Gastrocnemius medialis (tissue), 4 donors: ENCODE results near the gene MARCHF10. TPM values are rescaled to one million over a fixed set of nuclear protein-coding genes. Genes with fewer than 3 reads are reported as not detected.

Experiments
- ATAC-seq, 2 donors: fragments of 150-250 bp; one replicate each; pipeline ENCODE4 v1.9.1; 2016
- DNase-seq, 2 donors: peaks; one replicate each; pipeline ENCODE4 v3.0.0-alpha.2; 2019
- H3K27ac ChIP-seq, 4 donors: fragments of 200-600 bp; sonication (generic); 1 replicate in 1 of 4; 2 replicates in 3 of 4; pipeline ENCODE4 v1.5.1; 2016 to 2018; ENCODE audit warnings: mild to moderate bottlenecking in 2 of 4, moderate library complexity in 1 of 4
- H3K27me3 ChIP-seq, 3 donors: fragments of 200-600 bp; sonication (generic) in 2 of 3; 1 replicate in 1 of 3; 2 replicates in 2 of 3; pipeline versions ENCODE4 v1.5.1 to v1.6.0; 2016 to 2019; ENCODE audit warnings: mild to moderate bottlenecking in 1 of 3, moderate library complexity in 1 of 3
- H3K36me3 ChIP-seq, 2 donors: fragments of 200-600 bp; sonication (generic) in 1 of 2; one replicate each; pipeline ENCODE4 v1.5.1; 2017 to 2018
- H3K4me1 ChIP-seq, 2 donors: fragments of 200-600 bp; sonication (generic) in 1 of 2; one replicate each; pipeline ENCODE4 v1.5.1; 2016 to 2017; ENCODE audit warnings: mild to moderate bottlenecking in 2 of 2
- H3K4me3 ChIP-seq, 4 donors: fragments of 200-600 bp; sonication (generic) in 3 of 4; 1 replicate in 1 of 4; 2 replicates in 3 of 4; pipeline ENCODE4 v1.5.1; 2016 to 2019; ENCODE audit warnings: mild to moderate bottlenecking in 2 of 4
- H3K9me3 ChIP-seq, 3 donors: fragments of 200-600 bp; sonication (generic) in 2 of 3; 1 replicate in 1 of 3; 2 replicates in 2 of 3; pipeline ENCODE4 v1.5.1; 2016 to 2019
- CTCF ChIP-seq, 5 experiments: fragments of 450-650 bp in 3 of 5; fragments of 200-600 bp in 2 of 5; sonication (generic) in 2 of 5; IDR thresholded peaks in 4 of 5; conservative IDR thresholded peaks in 1 of 5; 1 replicate in 4 of 5; 2 replicates in 1 of 5; pipeline ENCODE4 v1.5.1; 2016 to 2019; ENCODE audit warnings: antibody characterized with exemption in 5 of 5, mild to moderate bottlenecking in 3 of 5, moderate library complexity in 3 of 5
- POLR2A ChIP-seq, 2 donors: fragments of 450-650 bp; IDR thresholded peaks; one replicate each; pipeline ENCODE4 v1.6.1; 2017; ENCODE audit warnings: antibody characterized with exemption in 2 of 2, mild to moderate bottlenecking in 2 of 2, moderate library complexity in 2 of 2
- in situ Hi-C, 4 donors: fragments of 200-750 bp; cut with MboI; loops; one replicate each; pipeline versions ENCODE4 v1.15.0 to v1.8.0; 2017; ENCODE audit warnings: low sequenced_read_pairs in 4 of 4
- intact Hi-C: fragments of 100-400 bp; cut with DNase I; formaldehyde crosslinking; loops from one replicate; pipeline ENCODE4 v1.15.1; 2023; ENCODE audit warnings: low total_unique reads
- total RNA-seq, 4 donors: library from RNA; depleted of rRNA; stranded (reverse); fragments of >200 nt; gene quantifications; one replicate each; pipeline versions ENCODE4 v1.1.0 to v1.2.3, GENCODE V29; 2016

Gene MARCHF10
- total RNA-seq, 4 donors from 2014 or later: not detected

- Histone ChIP-seq H3K9me3 (no peaks in the 10 kb centered on the region), H3K27me3 (no peaks in the 10 kb centered on the region), H3K4me1 (no peaks in the 10 kb centered on the region), H3K27ac (no peak overlapping the region), H3K4me3 (no peak overlapping the region), H3K36me3 (no peaks in the 10 kb centered on the region)
- intact Hi-C loops: no loop called here
- in situ Hi-C loops: loop anchor here in 1 of 4 donors (25.0 kb wide), 1 partner anchor 149 kb away; the partner anchor contains the start of gene MARCHF10
- DNase-seq (no peak), ATAC-seq (no peak)
- TF ChIP-seq POLR2A (IDR thresholded peaks at IDR 0.05): no peak
- TF ChIP-seq CTCF (IDR thresholded peaks at IDR 0.05 in 4 of 5, conservative IDR thresholded peaks at IDR 0.05 in 1 of 5): no peak
Measured at GRCh38 chr17:62663304-62663703, 144.8 kb downstream of the MARCHF10 start.

- in situ Hi-C loops: loop anchor here in 1 of 4 donors (25.0 kb wide), 1 partner anchor 149 kb away; the partner anchor contains the start of gene MARCHF10
Measured at GRCh38 chr17:62662855-62663254, 145.3 kb downstream of the MARCHF10 start.

GRCh38 chr17:62661337-62661736, 146.8 kb downstream of the MARCHF10 start:
- no peak for DNase-seq
- in situ Hi-C loops (loop anchor here in 1 of 4 donors (25.0 kb wide), 1 partner anchor 151 kb away; the partner anchor contains the start of gene MARCHF10), intact Hi-C loops (no loop called here)
- no peak for ATAC-seq
- Histone ChIP-seq H3K27me3 (no peaks in the 10 kb centered on the region), H3K9me3 (no peaks in the 10 kb centered on the region), H3K4me3 (no peak overlapping the region), H3K4me1 (no peaks in the 10 kb centered on the region), H3K27ac (no peak overlapping the region), H3K36me3 (no peaks in the 10 kb centered on the region)
- TF ChIP-seq POLR2A (IDR thresholded peaks at IDR 0.05) (no peak), CTCF (IDR thresholded peaks at IDR 0.05 in 4 of 5, conservative IDR thresholded peaks at IDR 0.05 in 1 of 5) (no peak)

More at GRCh38 chr17:62662855-62663254, 145.3 kb downstream of the MARCHF10 start:
- DNase-seq (no peak), ATAC-seq (no peak)
- Histone ChIP-seq H3K27ac (no peak overlapping the region), H3K4me3 (no peak overlapping the region), H3K36me3 (no peaks in the 10 kb centered on the region), H3K27me3 (no peaks in the 10 kb centered on the region), H3K9me3 (no peaks in the 10 kb centered on the region), H3K4me1 (no peaks in the 10 kb centered on the region)
- TF ChIP-seq CTCF (IDR thresholded peaks at IDR 0.05 in 4 of 5, conservative IDR thresholded peaks at IDR 0.05 in 1 of 5) (no peak), POLR2A (IDR thresholded peaks at IDR 0.05) (no peak)
- intact Hi-C loops: no loop called here

GRCh38 chr17:62660629-62661118, 147.4 kb downstream of the MARCHF10 start:
- Histone ChIP-seq H3K4me1 (no peaks in the 10 kb centered on the region), H3K27ac (no peak overlapping the region), H3K9me3 (no peaks in the 10 kb centered on the region), H3K27me3 (no peaks in the 10 kb centered on the region), H3K4me3 (no peak overlapping the region), H3K36me3 (no peaks in the 10 kb centered on the region)
- in situ Hi-C loops (loop anchor here in 1 of 4 donors (25.0 kb wide), 1 partner anchor 152 kb away; the partner anchor contains the start of gene MARCHF10), intact Hi-C loops (no loop called here)
- no peak for TF ChIP-seq CTCF (IDR thresholded peaks at IDR 0.05 in 4 of 5, conservative IDR thresholded peaks at IDR 0.05 in 1 of 5)
- no peak for TF ChIP-seq POLR2A (IDR thresholded peaks at IDR 0.05)
- DNase-seq: no peak
- no peak for ATAC-seq
